AG04450 (cell line): ENCODE data around the gene KLK8. TPM values are rescaled to one million over a fixed set of nuclear protein-coding genes. Genes with fewer than 3 reads are reported as not detected.
"Not testable (repeated sequence)": the region's sequence is repeated elsewhere in the genome, so short reads cannot be mapped to it uniquely, and the experiment has no call there.

Source experiments
- CTCF ChIA-PET: fragments of 300-600, 350-600 bp; formaldehyde crosslinking; extraction: SDS; loops from one replicate; lab custom pipeline; 2022; ENCODE audit warnings: antibody characterized with exemption, inconsistent platforms; lab: Charles Lee
- POLR2A ChIA-PET: fragments of 350-600 bp; formaldehyde crosslinking; extraction: SDS; loops from one replicate; lab custom pipeline; 2021; ENCODE audit warnings: antibody characterized with exemption, inconsistent platforms; lab: Yijun Ruan, JAX
- DNase-seq: peaks from one replicate; pipeline ENCODE4 v3.0.0-alpha.2; 2011; ENCODE audit warnings: low read depth, low spot score
- H3K27ac ChIP-seq: one replicate; pipeline ENCODE4 v1.5.1; 2012; ENCODE audit warnings: low read depth, low read length, control low read depth
- H3K27me3 ChIP-seq: one replicate; pipeline ENCODE4 v1.6.0; 2012; ENCODE audit warnings: low read length; ENCODE audit not compliant: control insufficient read depth, insufficient read depth
- H3K4me3 ChIP-seq: 2 replicates; pipeline ENCODE4 v1.5.1; 2011; ENCODE audit warnings: mild to moderate bottlenecking, low read depth, low read length, control low read depth
- H3K9me3 ChIP-seq: 2 replicates; pipeline ENCODE4 v1.5.1; 2012; ENCODE audit warnings: low read length; ENCODE audit not compliant: control insufficient read depth, insufficient read depth
- polyA plus RNA-seq: library from polyadenylated mRNA; depleted of rRNA; stranded (reverse); fragments of >200 nt; gene quantifications from 2 replicates; pipeline ENCODE4 v1.2.3, GENCODE V29; 2011
- TF ChIP-seq, protein P1 (sequence below): IDR thresholded peaks from 2 replicates; pipeline ENCODE4 v1.5.1; 2011; ENCODE audit warnings: low read depth, low read length, control low read depth, inconsistent platforms

KLK8 gene
- polyA plus RNA-seq, 1 experiment = not detected

DNA sequence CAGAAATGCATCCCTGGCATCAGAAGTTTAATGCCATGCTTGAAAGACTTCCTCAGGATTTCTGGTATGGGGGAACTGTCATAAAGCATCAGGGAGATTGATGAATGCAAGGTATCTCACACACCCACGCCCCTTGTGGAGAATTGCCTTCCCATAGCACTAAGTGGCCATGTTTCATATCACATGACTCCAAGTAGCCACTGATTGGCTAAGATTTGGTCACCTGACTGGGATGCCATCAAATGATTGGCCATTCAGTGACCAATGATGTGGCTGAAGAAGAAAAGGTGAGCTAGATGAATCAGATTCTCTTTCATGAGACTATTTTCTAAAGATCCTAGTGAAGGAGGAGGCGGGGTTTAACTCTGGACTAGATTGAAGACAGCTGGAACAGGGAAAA lies 7.3 kb downstream of the KLK8 start:
- DNase-seq = no peak
- TF ChIP-seq, protein P1, sequence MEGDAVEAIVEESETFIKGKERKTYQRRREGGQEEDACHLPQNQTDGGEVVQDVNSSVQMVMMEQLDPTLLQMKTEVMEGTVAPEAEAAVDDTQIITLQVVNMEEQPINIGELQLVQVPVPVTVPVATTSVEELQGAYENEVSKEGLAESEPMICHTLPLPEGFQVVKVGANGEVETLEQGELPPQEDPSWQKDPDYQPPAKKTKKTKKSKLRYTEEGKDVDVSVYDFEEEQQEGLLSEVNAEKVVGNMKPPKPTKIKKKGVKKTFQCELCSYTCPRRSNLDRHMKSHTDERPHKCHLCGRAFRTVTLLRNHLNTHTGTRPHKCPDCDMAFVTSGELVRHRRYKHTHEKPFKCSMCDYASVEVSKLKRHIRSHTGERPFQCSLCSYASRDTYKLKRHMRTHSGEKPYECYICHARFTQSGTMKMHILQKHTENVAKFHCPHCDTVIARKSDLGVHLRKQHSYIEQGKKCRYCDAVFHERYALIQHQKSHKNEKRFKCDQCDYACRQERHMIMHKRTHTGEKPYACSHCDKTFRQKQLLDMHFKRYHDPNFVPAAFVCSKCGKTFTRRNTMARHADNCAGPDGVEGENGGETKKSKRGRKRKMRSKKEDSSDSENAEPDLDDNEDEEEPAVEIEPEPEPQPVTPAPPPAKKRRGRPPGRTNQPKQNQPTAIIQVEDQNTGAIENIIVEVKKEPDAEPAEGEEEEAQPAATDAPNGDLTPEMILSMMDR = no peak
- no peak overlapping the region for H3K27ac ChIP-seq
- H3K9me3 ChIP-seq = peaks cover 5% of the 10 kb centered on the region
- no peak overlapping the region for H3K4me3 ChIP-seq
- ChIA-PET CTCF (interaction anchor here (0.9 kb wide), 1 partner anchor 23 kb away, joined by 3 read pairs; no protein-coding TSS in a partner anchor), POLR2A (no interaction called here)
- H3K27me3 ChIP-seq = no peaks in the 10 kb centered on the region

DNA sequence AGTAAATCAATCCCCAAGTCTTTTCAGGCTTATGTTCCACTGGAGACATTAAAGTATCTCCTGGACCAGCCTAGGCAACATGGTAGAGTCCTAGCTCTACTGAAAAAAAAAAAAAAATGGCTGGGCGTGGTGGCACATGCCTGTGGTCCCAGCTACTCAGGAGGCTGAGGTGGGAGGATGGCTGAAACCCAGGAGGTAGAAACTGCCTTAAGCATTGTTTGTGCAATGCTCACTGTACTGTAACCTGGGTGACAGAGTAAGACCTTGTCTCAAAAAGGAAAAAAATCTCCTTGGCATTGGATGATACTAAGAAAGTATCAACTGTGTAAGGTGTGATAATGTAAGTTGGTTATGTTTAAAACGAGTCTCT lies 8.8 kb downstream of the KLK8 start:
- TF ChIP-seq, protein P1 = no peak
- H3K27ac ChIP-seq = no peak overlapping the region

DNA sequence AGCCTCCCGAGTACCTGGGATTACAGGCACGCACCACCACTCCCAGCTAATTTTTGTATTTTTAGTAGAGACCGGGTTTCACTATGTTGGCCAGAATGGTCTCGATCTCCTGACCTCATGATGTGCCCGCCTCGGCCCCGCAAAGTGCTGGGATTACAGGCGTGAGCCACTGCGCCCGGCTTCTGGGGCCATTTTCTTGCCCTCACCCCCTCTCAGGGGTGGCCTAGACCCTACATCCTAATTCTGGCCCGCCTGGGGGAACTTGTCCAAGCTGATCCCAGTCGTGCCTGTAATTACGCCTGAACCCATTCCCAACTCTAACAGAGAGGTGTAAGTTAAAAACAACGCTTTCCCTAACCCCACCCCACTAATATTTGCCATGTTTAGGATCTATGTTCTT lies 17.0 kb downstream of the KLK8 start:
- H3K27ac ChIP-seq, H3K9me3 ChIP-seq, H3K27me3 ChIP-seq, POLR2A ChIA-PET, CTCF ChIA-PET, H3K4me3 ChIP-seq, DNase-seq: not testable (repeated sequence)

More for the DNA sequence above, 8.8 kb downstream of the KLK8 start:
- no peak for DNase-seq
- H3K9me3 ChIP-seq = peaks cover 5% of the 10 kb centered on the region
- ChIA-PET CTCF (interaction anchor here (1.0 to 1.7 kb wide), 3 partner anchors 9 to 28 kb away, joined by 3 to 4 read pairs (median 3); no protein-coding TSS in a partner anchor), POLR2A (no interaction called here)
- H3K27me3 ChIP-seq = no peaks in the 10 kb centered on the region
- no peak overlapping the region for H3K4me3 ChIP-seq

DNA sequence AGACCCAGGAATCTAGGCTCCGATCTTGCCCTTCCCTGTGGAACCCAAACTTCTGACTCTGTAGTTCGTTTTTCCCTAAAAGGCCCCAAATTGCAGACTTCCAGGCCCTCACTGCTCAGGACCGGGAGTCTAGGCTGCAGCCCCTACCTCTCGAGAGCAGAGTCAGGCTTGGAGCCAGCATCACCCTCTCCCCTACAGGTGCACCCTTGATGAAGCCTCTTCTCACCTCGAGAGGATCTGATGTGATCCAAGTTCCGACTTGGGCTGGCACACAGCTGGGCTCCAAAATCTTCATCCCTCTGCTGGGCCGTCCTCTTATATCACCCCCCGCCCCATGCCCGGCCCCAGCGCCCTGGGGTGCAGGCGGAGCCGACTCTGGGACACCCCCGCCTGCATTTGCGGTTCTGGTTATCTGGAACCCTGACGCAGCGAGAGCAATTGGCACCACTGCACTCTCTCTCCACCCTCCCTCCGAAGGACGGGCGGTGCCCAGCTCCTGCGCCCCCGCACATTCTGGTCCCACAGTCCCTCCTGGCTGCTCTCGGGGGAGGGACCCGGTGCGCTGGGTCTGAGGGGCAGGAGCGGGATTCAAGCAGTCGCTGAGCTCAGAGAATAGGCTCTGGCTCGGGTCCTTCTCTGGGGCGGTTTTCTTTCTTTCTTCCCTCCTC lies 17.6 kb downstream of the KLK8 start, which contains the start of gene KLK7:
Gene KLK7 (minus strand): TSS at position 293 of the 668 bp plus-strand sequence. CDS start 1,518 bp downstream, outside the sequence.
- CTCF ChIA-PET = no interaction called here
- Histone ChIP-seq H3K27ac (no peak within 1 kb of the TSS), H3K9me3 (peaks cover 3% of the 10 kb centered on the region; the same call in 1 of the 2 replicates), H3K4me3 (no peak within 1 kb of the TSS), H3K27me3 (no peaks in the 10 kb centered on the region)
- TF ChIP-seq, protein P1 = no peak
- DNase-seq = no peak
- POLR2A ChIA-PET = no interaction called here

DNA sequence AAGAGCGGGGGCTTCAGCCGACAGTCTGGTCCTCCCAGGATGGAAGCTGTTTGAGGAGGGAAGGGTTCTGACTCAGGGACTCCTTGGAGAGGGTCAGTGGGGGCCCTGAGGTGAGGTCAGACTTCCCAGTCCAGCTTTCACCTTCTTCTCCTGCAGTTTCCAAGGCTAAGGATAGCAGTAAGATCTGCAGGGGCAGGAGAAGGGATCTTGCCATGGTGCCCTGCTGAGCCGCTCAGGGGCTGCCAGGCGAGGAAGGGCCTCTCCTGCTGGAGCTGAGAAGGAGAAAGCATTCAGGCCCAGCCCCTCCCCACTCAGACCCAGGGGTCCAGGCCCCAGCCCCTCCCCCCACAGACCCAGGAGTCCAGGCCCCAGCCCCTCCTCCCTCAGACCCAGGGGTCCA lies 19.2 kb downstream of the KLK8 start:
- no peak overlapping the region for H3K27ac ChIP-seq
- no peak for DNase-seq
- no peaks in the 10 kb centered on the region for H3K27me3 ChIP-seq
- peaks cover 3% of the 10 kb centered on the region; the same call in 1 of the 2 replicates for H3K9me3 ChIP-seq
- H3K4me3 ChIP-seq = no peak overlapping the region
- ChIA-PET POLR2A (no interaction called here), CTCF (no interaction called here)
- TF ChIP-seq, protein P1 = no peak
